Activated naive CD8-positive, alpha-beta T cell treated with anti-CD3 and anti-CD28 coated beads for 36 hours (primary cell): ENCODE results near the gene COBL. TPM values are rescaled to one million over a fixed set of nuclear protein-coding genes. Genes with fewer than 3 reads are reported as not detected.
"Not testable (repeated sequence)": the region's sequence is repeated elsewhere in the genome, so short reads cannot be mapped to it uniquely, and the experiment has no call there.

Experiments
- DNase-seq: peaks from one replicate; pipeline ENCODE4 v3.0.0; 2021
- H3K27ac Mint-ChIP-seq: one replicate; pipeline ENCODE4 v1.8.0; 2022; ENCODE audit warnings: mild to moderate bottlenecking, moderate library complexity, mixed read lengths
- H3K27me3 Mint-ChIP-seq: one replicate; pipeline ENCODE4 v1.8.0; 2022; ENCODE audit warnings: mild to moderate bottlenecking, mixed read lengths
- H3K36me3 Mint-ChIP-seq: one replicate; pipeline ENCODE4 v1.8.0; 2021; ENCODE audit warnings: mild to moderate bottlenecking, mixed read lengths
- H3K4me1 Mint-ChIP-seq: one replicate; pipeline ENCODE4 v1.8.0; 2021; ENCODE audit warnings: mixed read lengths
- H3K4me3 Mint-ChIP-seq: one replicate; pipeline ENCODE4 v1.8.0; 2022; ENCODE audit warnings: mild to moderate bottlenecking, moderate library complexity, mixed read lengths
- H3K9me3 Mint-ChIP-seq: one replicate; pipeline ENCODE4 v1.8.0; 2022; ENCODE audit warnings: mixed read lengths
- total RNA-seq, 2 experiments: library from RNA; stranded (reverse); gene quantifications; one replicate each; pipeline ENCODE4 v1.2.3, GENCODE V29; 2021

COBL gene
- total RNA-seq, 2 experiments from 2014 or later: not detected

- no peaks in the 10 kb centered on the region for H3K4me1 Mint-ChIP-seq
- no peaks in the 10 kb centered on the region for H3K36me3 Mint-ChIP-seq
- H3K27me3 Mint-ChIP-seq: no peaks in the 10 kb centered on the region
- no peak overlapping the region for H3K4me3 Mint-ChIP-seq
- no peaks in the 10 kb centered on the region for H3K9me3 Mint-ChIP-seq
- no peak overlapping the region for H3K27ac Mint-ChIP-seq
- no peak for DNase-seq
Observed at GRCh38 chr7:51214098-51214497, 102.5 kb downstream of the COBL start.

DNA sequence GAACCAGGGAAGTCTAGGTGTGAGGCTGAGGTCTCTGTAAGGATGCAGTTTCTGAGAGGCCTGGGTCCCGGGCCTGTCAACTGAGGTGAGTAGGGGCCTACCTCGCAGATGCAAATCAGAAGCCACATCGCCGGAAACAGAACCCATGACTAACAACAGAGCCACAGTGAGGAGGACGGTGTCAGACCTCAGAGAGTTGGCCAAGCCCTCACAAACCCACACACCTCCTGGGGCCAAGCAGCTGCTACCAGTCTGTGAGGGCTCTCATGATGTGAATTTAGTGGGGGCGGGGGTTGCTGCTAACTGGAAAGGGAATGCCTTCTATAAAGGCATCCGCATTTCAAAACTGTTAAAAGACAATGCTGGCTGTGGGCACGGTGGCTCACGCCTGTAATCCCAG lies 103.0 kb downstream of the COBL start:
- Mint-ChIP-seq H3K4me3 (no peak overlapping the region), H3K27ac (no peak overlapping the region), H3K27me3 (no peaks in the 10 kb centered on the region), H3K4me1 (no peaks in the 10 kb centered on the region), H3K36me3 (no peaks in the 10 kb centered on the region), H3K9me3 (no peaks in the 10 kb centered on the region)
- no peak for DNase-seq

DNA sequence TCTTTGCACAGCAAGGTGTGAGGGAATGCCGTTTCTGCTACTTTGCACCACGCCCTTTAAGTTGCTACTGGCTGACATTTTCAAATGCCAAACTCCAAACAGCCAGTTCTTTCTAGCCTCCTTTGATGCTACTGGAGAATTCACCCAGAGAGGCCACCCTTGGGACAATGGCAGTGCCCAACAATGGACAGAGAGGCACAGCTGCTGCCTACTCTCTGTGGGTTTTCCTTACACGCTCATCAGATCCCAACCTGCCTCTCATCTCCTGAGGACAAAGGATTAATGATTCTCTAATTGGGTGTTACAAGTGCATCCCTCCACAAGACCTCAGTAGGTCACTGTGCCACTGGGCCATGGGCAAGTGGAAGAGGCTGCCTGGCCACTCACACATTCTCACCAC lies 105.8 kb downstream of the COBL start:
- H3K4me3 Mint-ChIP-seq: no peak overlapping the region
- no peak for DNase-seq
- H3K27me3 Mint-ChIP-seq: no peaks in the 10 kb centered on the region
- H3K36me3 Mint-ChIP-seq: no peaks in the 10 kb centered on the region
- peaks cover 4% of the 10 kb centered on the region for H3K9me3 Mint-ChIP-seq
- no peak overlapping the region for H3K27ac Mint-ChIP-seq
- no peaks in the 10 kb centered on the region for H3K4me1 Mint-ChIP-seq

- H3K4me1 Mint-ChIP-seq: no peaks in the 10 kb centered on the region
- no peaks in the 10 kb centered on the region for H3K27me3 Mint-ChIP-seq
- H3K4me3 Mint-ChIP-seq: no peak overlapping the region
- DNase-seq: no peak
- H3K9me3 Mint-ChIP-seq: peaks cover 5% of the 10 kb centered on the region
- no peaks in the 10 kb centered on the region for H3K36me3 Mint-ChIP-seq
- no peak overlapping the region for H3K27ac Mint-ChIP-seq
Observed at GRCh38 chr7:51209426-51209825, 107.2 kb downstream of the COBL start.

- not testable (repeated sequence) for H3K4me3 Mint-ChIP-seq, H3K27ac Mint-ChIP-seq, DNase-seq, H3K4me1 Mint-ChIP-seq, H3K9me3 Mint-ChIP-seq, H3K36me3 Mint-ChIP-seq, H3K27me3 Mint-ChIP-seq
Observed at GRCh38 chr7:51208125-51208524, 108.5 kb downstream of the COBL start.

DNA sequence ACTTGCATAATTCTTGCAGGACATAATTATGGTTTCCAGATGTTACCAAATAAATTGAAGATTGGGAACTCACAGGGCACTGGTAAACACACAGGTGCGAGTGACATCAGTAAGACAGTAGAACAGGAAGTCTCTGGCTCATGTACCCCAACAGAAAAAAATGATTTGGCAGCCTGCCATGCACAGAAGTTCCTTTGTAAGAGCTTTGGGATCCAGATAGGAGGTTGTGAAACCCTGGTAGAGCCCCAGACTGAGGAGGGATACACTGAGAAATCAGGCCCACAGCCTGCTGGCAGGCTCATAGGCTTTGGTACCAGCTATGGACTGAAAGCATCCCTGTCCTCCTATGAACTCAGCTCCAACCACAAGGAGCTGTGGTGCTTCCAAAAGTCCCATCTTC lies 118.0 kb downstream of the COBL start:
- Mint-ChIP-seq H3K9me3 (peaks cover 3% of the 10 kb centered on the region), H3K27me3 (peaks cover 30% of the 10 kb centered on the region), H3K36me3 (no peaks in the 10 kb centered on the region), H3K4me3 (no peak overlapping the region), H3K27ac (no peak overlapping the region), H3K4me1 (no peaks in the 10 kb centered on the region)
- no peak for DNase-seq

GRCh38 chr7:51190969-51191368 lies 125.6 kb downstream of the COBL start:
- H3K4me3 Mint-ChIP-seq: no peak overlapping the region
- no peak for DNase-seq
- no peaks in the 10 kb centered on the region for H3K27me3 Mint-ChIP-seq
- no peaks in the 10 kb centered on the region for H3K36me3 Mint-ChIP-seq
- H3K9me3 Mint-ChIP-seq: no peaks in the 10 kb centered on the region
- no peak overlapping the region for H3K27ac Mint-ChIP-seq
- H3K4me1 Mint-ChIP-seq: no peaks in the 10 kb centered on the region

- Mint-ChIP-seq H3K4me1 (no peaks in the 10 kb centered on the region), H3K4me3 (no peak overlapping the region), H3K27ac (no peak overlapping the region), H3K36me3 (no peaks in the 10 kb centered on the region), H3K9me3 (no peaks in the 10 kb centered on the region), H3K27me3 (no peaks in the 10 kb centered on the region)
- DNase-seq: no peak
Observed at GRCh38 chr7:51189777-51190176, 126.8 kb downstream of the COBL start.

- Mint-ChIP-seq H3K36me3 (no peaks in the 10 kb centered on the region), H3K9me3 (no peaks in the 10 kb centered on the region), H3K27ac (no peak overlapping the region), H3K4me1 (no peaks in the 10 kb centered on the region), H3K27me3 (no peaks in the 10 kb centered on the region), H3K4me3 (no peak overlapping the region)
- no peak for DNase-seq
Observed at GRCh38 chr7:51188987-51189386, 127.6 kb downstream of the COBL start.

DNA sequence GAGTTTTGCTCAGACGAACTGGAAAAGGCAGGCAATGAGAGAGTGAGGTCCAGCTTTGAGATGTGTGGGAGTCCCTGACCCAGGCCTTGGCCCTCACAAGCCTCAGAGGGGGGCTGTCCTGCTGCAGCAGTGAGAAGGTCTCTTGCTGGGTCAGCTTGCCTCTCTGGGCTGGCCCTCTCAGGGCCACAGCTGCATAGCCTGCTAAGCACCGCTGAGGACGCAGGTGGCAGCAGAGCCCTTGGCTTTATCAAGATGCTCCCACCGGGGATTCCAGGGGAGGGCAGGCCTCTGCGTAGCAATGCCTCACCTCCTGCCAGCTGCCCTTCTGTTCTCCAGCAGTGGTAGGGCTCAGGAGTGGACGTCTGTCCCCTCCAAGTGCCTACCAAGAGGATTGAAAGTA lies 128.7 kb downstream of the COBL start:
- DNase-seq: no peak
- Mint-ChIP-seq H3K36me3 (no peaks in the 10 kb centered on the region), H3K4me1 (no peaks in the 10 kb centered on the region), H3K27me3 (no peaks in the 10 kb centered on the region), H3K4me3 (no peak overlapping the region), H3K27ac (no peak overlapping the region), H3K9me3 (no peaks in the 10 kb centered on the region)

- no peak overlapping the region for H3K4me3 Mint-ChIP-seq
- DNase-seq: no peak
- no peaks in the 10 kb centered on the region for H3K4me1 Mint-ChIP-seq
- no peak overlapping the region for H3K27ac Mint-ChIP-seq
- H3K27me3 Mint-ChIP-seq: peaks cover 4% of the 10 kb centered on the region
- no peaks in the 10 kb centered on the region for H3K36me3 Mint-ChIP-seq
- H3K9me3 Mint-ChIP-seq: no peaks in the 10 kb centered on the region
Observed at GRCh38 chr7:51186531-51186930, 130.1 kb downstream of the COBL start.

DNA sequence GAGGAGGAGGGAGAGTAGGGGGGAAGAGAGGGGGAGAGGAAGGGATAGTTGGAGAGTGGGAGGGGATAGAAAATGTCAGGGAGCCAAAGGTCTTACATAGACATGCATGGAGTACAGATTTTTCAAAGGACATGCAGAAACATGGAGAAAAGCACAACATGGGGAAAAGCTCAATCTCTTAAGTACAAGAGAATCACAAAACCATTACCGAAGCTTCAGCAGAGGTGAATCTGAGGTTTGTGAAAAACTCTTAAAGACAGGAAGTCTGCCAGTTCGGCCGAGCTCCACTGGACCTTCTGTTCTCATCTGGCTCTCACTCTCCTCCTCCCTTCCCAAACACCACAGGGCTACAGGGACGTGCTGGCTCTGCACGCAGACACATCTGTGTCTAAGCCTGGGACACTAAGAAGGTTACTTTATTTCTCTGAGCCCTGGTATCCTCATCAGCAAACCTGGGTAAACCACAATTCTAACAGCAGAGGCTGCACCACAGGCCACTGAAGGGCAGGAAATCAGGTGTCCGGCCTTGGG lies 133.9 kb downstream of the COBL start:
- Mint-ChIP-seq H3K4me3 (no peak overlapping the region), H3K9me3 (no peaks in the 10 kb centered on the region), H3K27me3 (peaks cover 10% of the 10 kb centered on the region), H3K36me3 (no peaks in the 10 kb centered on the region), H3K4me1 (no peaks in the 10 kb centered on the region), H3K27ac (no peak overlapping the region)
- no peak for DNase-seq

GRCh38 chr7:51180092-51180491 lies 136.5 kb downstream of the COBL start:
- Mint-ChIP-seq H3K36me3 (no peaks in the 10 kb centered on the region), H3K27me3 (peaks cover 10% of the 10 kb centered on the region), H3K9me3 (no peaks in the 10 kb centered on the region), H3K4me1 (no peaks in the 10 kb centered on the region), H3K4me3 (no peak overlapping the region), H3K27ac (no peak overlapping the region)
- no peak for DNase-seq

GRCh38 chr7:51175992-51176388 lies 140.6 kb downstream of the COBL start:
- Mint-ChIP-seq H3K9me3 (no peaks in the 10 kb centered on the region), H3K4me1 (no peaks in the 10 kb centered on the region), H3K27me3 (peaks cover 7% of the 10 kb centered on the region), H3K36me3 (no peaks in the 10 kb centered on the region), H3K27ac (no peak overlapping the region), H3K4me3 (no peak overlapping the region)
- DNase-seq: no peak

GRCh38 chr7:51175316-51175991 lies 141.2 kb downstream of the COBL start:
- Mint-ChIP-seq H3K4me3 (no peak overlapping the region), H3K4me1 (no peaks in the 10 kb centered on the region), H3K36me3 (no peaks in the 10 kb centered on the region), H3K9me3 (no peaks in the 10 kb centered on the region), H3K27me3 (peaks cover 10% of the 10 kb centered on the region), H3K27ac (no peak overlapping the region)
- no peak for DNase-seq

DNA sequence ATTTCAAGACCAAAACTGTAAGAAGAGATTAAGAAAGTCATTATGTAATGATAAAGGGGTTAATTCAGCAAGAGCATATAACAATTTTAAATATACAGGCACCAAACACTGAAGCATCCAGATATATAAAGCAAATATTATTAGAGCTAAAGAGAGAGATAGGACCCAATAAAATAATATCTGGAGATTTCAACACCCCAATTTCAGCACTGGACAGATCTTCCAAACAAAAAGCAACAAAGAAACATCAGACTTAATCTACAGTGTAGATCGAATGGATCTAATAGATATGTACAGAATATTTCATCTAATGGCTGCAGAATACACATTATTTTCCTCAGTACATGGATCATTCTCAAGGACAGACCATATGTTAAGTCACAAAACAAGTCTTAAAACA lies 151.3 kb downstream of the COBL start:
- Mint-ChIP-seq H3K36me3 (no peaks in the 10 kb centered on the region), H3K9me3 (no peaks in the 10 kb centered on the region), H3K27me3 (peaks cover 37% of the 10 kb centered on the region), H3K4me3 (no peak overlapping the region), H3K4me1 (peaks cover 3% of the 10 kb centered on the region), H3K27ac (no peak overlapping the region)
- no peak for DNase-seq
